GM12878 (cell line): Measurements from ENCODE around the gene ASB3. TPM values are rescaled to one million over a fixed set of nuclear protein-coding genes. Genes with fewer than 3 reads are reported as not detected.

Experiments used
- ATAC-seq: fragments of 200-7000 bp; cut with Tn5 transposase; 3 replicates; pipeline ENCODE4 v1.9.1; 2020; ENCODE audit warnings: mild to moderate bottlenecking, moderate library complexity
- BruUV-seq: library from RNA; stranded (reverse); fragments of 400-500 nt; replicated peaks from 2 replicates; lab custom pipeline; 2021; lab: Mats Ljungman, UMichigan
- CTCF ChIA-PET: fragments of 300-600 bp; sonication (Branson Sonifier 250); formaldehyde crosslinking; extraction: SDS; loops from one replicate; lab custom pipeline; 2021; ENCODE audit warnings: inconsistent platforms; lab: Yijun Ruan, JAX
- POLR2A ChIA-PET: fragments of 350-600 bp; formaldehyde crosslinking; extraction: SDS; loops from one replicate; lab custom pipeline; 2021; ENCODE audit warnings: inconsistent platforms; lab: Charles Lee
- RAD21 ChIA-PET: fragments of 300-600 bp; sonication (Branson Sonifier 250); formaldehyde crosslinking; loops from one replicate; lab custom pipeline; 2023; ENCODE audit warnings: antibody characterized with exemption; ENCODE audit not compliant: unreplicated experiment; lab: Charles Lee
- SMC1A ChIA-PET: fragments of 300-600 bp; sonication (Branson Sonifier 250); formaldehyde crosslinking; loops from one replicate; lab custom pipeline; 2023; ENCODE audit not compliant: unreplicated experiment, uncharacterized antibody; lab: Charles Lee
- DNase-seq: peaks from one replicate; pipeline ENCODE4 v3.0.0-alpha.2; 2011; ENCODE audit warnings: low read depth, low spot score
- FAIRE-seq: peaks from 3 replicates; lab custom pipeline; 2011; peaks lifted over from hg19 to GRCh38; lab: Jason Lieb, UNC
- H2AFZ ChIP-seq: 2 replicates; pipeline ENCODE4 v1.6.0; 2011; ENCODE audit warnings: low read depth, low read length, control low read depth; ENCODE audit not compliant: control insufficient read depth
- H3K27ac ChIP-seq: 2 replicates; pipeline ENCODE4 v1.5.1; 2011; ENCODE audit warnings: control low read depth; ENCODE audit not compliant: control insufficient read depth, insufficient read depth
- H3K27me3 ChIP-seq, 2 experiments: replicated peaks in 1 of 2; 2 replicates each; pipeline versions ENCODE4 v1.6.0 to v1.6.1; 2011; ENCODE audit warnings: low read length in 1 of 2; ENCODE audit not compliant: control insufficient read depth in 2 of 2, insufficient read depth in 2 of 2
- H3K36me3 ChIP-seq, 2 experiments: 2 replicates each; pipeline ENCODE4 v1.5.1; 2011; ENCODE audit warnings: low read length in 1 of 2; ENCODE audit not compliant: control insufficient read depth in 2 of 2, insufficient read depth in 2 of 2
- H3K4me1 ChIP-seq: 2 replicates; pipeline ENCODE4 v1.6.1; 2011; ENCODE audit warnings: mild to moderate bottlenecking, low read length, moderate library complexity, mixed read lengths; ENCODE audit not compliant: control insufficient read depth, insufficient read depth
- H3K4me2 ChIP-seq: 2 replicates; pipeline ENCODE4 v1.6.0; 2011; ENCODE audit warnings: control low read depth; ENCODE audit not compliant: control insufficient read depth, insufficient read depth
- H3K4me3 ChIP-seq: fragments of 200-600 bp; sonication (generic); 2 replicates; pipeline ENCODE4 v1.5.1; 2016
- H3K79me2 ChIP-seq: 2 replicates; pipeline ENCODE4 v1.6.0; 2011; ENCODE audit warnings: low read length; ENCODE audit not compliant: control insufficient read depth, insufficient read depth
- H3K9ac ChIP-seq: 2 replicates; pipeline ENCODE4 v1.8.0; 2011; ENCODE audit warnings: low read length, control low read depth, mixed read lengths; ENCODE audit not compliant: control insufficient read depth, insufficient read depth
- H3K9me3 ChIP-seq: replicated peaks from 3 replicates; pipeline ENCODE4 v1.5.1; 2011; ENCODE audit warnings: mild to moderate bottlenecking, low read length; ENCODE audit not compliant: control insufficient read depth, insufficient read depth
- H4K20me1 ChIP-seq: 2 replicates; pipeline ENCODE4 v1.6.0; 2011; ENCODE audit not compliant: control insufficient read depth, insufficient read depth
- BCL11A ChIP-seq: IDR thresholded peaks from 2 replicates; pipeline ENCODE4 v1.6.1; 2011; ENCODE audit warnings: low read depth, low read length
- CEBPB ChIP-seq, 2 experiments: fragments of 150-350 bp in 1 of 2; IDR thresholded peaks; 2 replicates each; pipeline ENCODE4 v1.6.1; 2012 to 2014; ENCODE audit warnings: low read depth in 2 of 2, low read length in 2 of 2, borderline replicate concordance in 1 of 2, inconsistent platforms in 1 of 2
- CHD2 ChIP-seq: IDR thresholded peaks from 2 replicates; pipeline ENCODE4 v1.6.1; 2011; ENCODE audit warnings: low read depth, low read length, improper control_type of control experiment, borderline replicate concordance
- CREM ChIP-seq: IDR thresholded peaks from 2 replicates; pipeline ENCODE4 v1.6.1; 2014; ENCODE audit warnings: antibody characterized with exemption, low read depth
- FOS ChIP-seq: IDR thresholded peaks from 3 replicates; pipeline ENCODE4 v1.6.1; 2011; ENCODE audit warnings: borderline replicate concordance; ENCODE audit not compliant: insufficient read length; ENCODE audit errors: extremely low read depth
- HDAC2 ChIP-seq: fragments of 200-600 bp; sonication (generic); IDR thresholded peaks from 2 replicates; pipeline ENCODE4 v1.6.1; 2017
- POU2F2 ChIP-seq: IDR thresholded peaks from 3 replicates; pipeline ENCODE4 v1.6.1; 2011; ENCODE audit warnings: low read depth, mild to moderate bottlenecking, low read length, borderline replicate concordance
- SP1 ChIP-seq: IDR thresholded peaks from one replicate; pipeline ENCODE4 v1.6.1; 2011; ENCODE audit warnings: low read depth, low read length
- ZNF622 ChIP-seq: fragments of 450-650 bp; IDR thresholded peaks from 2 replicates; pipeline ENCODE4 v1.6.1; 2017; ENCODE audit warnings: mild to moderate bottlenecking, inconsistent platforms
- WGBS: methylation state at CpG from one replicate; pipeline ENCODE4 v1.1.6; 2016; ENCODE audit warnings: low lambda C conversion rate; ENCODE audit not compliant: insufficient replicate concordance, insufficient coverage; ENCODE audit errors: missing lambda C conversion rate; 5-methylcytosine and 5-hydroxymethylcytosine counted together
- in situ Hi-C: fragments of 300-500 bp; cut with MboI; formaldehyde crosslinking; loops from 9 replicates; pipeline ENCODE4 v1.14.3; 2018; ENCODE audit warnings: mixed read lengths
- intact Hi-C: fragments of 100-400 bp; cut with micrococcal nuclease; formaldehyde crosslinking; loops from one replicate; pipeline ENCODE4 v1.14.2; 2022; ENCODE audit not compliant: unreplicated experiment
- polyA plus RNA-seq, 11 experiments: library from polyadenylated mRNA; depleted of rRNA in 4 of 11; unstranded in 6 of 11; stranded (reverse) in 5 of 11; fragments of >200 nt; fragmentation: Nextera tagmentation in 4 of 11; fragmentation: Illumina TruSeq in 1 of 11; extraction: Ambion mirVana in 4 of 11; extraction: Trizol in 1 of 11; gene quantifications; 1 replicate in 1 of 11; 2 replicates in 10 of 11; pipeline versions ENCODE4 v1.2.1 to v1.2.3, GENCODE V29; 2011 to 2016; ENCODE audit warnings: inconsistent platforms in 2 of 11, missing spikeins in 2 of 11, low read depth in 1 of 11
- total RNA-seq, 4 experiments: library from RNA; depleted of rRNA in 3 of 4; stranded (reverse); fragments of >200 nt in 3 of 4; fragmentation: Illumina TruSeq in 1 of 4; extraction: Trizol in 1 of 4; gene quantifications; 2 replicates each; pipeline versions ENCODE4 v1.2.1 to v1.2.3, GENCODE V29; 2013 to 2021
- TF ChIP-seq, protein P1 (sequence below): IDR thresholded peaks from 2 replicates; pipeline ENCODE4 v1.6.1; 2012; ENCODE audit warnings: mild to moderate bottlenecking, low read depth, low read length
- TF ChIP-seq, protein P2 (sequence below): IDR thresholded peaks from 2 replicates; pipeline ENCODE4 v1.6.1; 2012; ENCODE audit warnings: improper control_type of control experiment, low read depth, low read length; ENCODE audit not compliant: insufficient replicate concordance

The ASB3 gene
- total and polyA plus RNA-seq, 10 of the 15 experiments (the other 5 are each of a cell fraction or from before 2014, with no cell fraction given): 16.4 to 30.9 (median 22.6) TPM

DNA sequence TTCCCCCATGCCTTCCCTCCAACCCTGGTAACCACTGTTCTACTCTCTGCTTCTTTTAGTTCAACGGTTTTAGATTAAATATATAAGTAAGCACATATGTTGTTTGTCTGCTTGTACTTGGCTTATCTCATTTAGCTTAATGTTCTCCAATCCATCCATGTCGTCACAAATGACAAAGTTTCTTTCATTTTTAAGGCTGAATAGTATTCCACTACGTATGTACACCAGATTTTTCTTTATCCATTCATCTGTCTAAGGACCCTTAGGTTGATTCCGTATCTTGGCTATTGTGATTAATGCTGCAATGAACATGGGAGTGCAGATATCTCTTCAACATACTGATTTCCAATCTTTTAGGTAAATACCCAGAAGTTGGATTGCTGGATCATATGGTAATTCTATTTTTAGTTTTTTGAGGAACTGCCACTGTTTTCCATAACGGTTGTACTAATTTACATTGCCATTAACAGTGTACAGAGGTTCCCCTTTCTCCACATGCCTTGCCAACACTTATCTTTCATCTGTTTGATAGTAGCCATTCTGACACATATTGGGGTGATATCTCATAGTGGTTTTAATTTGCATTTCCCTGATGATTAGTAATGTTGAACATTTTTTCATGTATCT lies 8.1 kb downstream of the ASB3 start:
- RAD21 ChIA-PET: no interaction called here
- H3K4me1 ChIP-seq: no peaks in the 10 kb centered on the region
- ATAC-seq: no peak
- intact Hi-C loops: no loop called here
- no peak for FAIRE-seq
- peaks cover 40% of the 10 kb centered on the region for H3K79me2 ChIP-seq
- no TSS peak for BruUV-seq
- H3K4me3 ChIP-seq: no peak overlapping the region
- H2AFZ ChIP-seq: no peak overlapping the region
- TF ChIP-seq CEBPB (IDR thresholded peaks at IDR 0.05; ENCODE audit: borderline replicate concordance in 1 of 2, low read depth in 2 of 2, low read length in 2 of 2) (no peak), HDAC2 (no peak), CREM (no peak), CHD2 (no peak), ZNF622 (no peak), POU2F2 (no peak), SP1 (no peak), BCL11A (no peak), FOS (no peak)
- TF ChIP-seq, protein P1, sequence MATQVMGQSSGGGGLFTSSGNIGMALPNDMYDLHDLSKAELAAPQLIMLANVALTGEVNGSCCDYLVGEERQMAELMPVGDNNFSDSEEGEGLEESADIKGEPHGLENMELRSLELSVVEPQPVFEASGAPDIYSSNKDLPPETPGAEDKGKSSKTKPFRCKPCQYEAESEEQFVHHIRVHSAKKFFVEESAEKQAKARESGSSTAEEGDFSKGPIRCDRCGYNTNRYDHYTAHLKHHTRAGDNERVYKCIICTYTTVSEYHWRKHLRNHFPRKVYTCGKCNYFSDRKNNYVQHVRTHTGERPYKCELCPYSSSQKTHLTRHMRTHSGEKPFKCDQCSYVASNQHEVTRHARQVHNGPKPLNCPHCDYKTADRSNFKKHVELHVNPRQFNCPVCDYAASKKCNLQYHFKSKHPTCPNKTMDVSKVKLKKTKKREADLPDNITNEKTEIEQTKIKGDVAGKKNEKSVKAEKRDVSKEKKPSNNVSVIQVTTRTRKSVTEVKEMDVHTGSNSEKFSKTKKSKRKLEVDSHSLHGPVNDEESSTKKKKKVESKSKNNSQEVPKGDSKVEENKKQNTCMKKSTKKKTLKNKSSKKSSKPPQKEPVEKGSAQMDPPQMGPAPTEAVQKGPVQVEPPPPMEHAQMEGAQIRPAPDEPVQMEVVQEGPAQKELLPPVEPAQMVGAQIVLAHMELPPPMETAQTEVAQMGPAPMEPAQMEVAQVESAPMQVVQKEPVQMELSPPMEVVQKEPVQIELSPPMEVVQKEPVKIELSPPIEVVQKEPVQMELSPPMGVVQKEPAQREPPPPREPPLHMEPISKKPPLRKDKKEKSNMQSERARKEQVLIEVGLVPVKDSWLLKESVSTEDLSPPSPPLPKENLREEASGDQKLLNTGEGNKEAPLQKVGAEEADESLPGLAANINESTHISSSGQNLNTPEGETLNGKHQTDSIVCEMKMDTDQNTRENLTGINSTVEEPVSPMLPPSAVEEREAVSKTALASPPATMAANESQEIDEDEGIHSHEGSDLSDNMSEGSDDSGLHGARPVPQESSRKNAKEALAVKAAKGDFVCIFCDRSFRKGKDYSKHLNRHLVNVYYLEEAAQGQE: no peak
- TF ChIP-seq, protein P2, sequence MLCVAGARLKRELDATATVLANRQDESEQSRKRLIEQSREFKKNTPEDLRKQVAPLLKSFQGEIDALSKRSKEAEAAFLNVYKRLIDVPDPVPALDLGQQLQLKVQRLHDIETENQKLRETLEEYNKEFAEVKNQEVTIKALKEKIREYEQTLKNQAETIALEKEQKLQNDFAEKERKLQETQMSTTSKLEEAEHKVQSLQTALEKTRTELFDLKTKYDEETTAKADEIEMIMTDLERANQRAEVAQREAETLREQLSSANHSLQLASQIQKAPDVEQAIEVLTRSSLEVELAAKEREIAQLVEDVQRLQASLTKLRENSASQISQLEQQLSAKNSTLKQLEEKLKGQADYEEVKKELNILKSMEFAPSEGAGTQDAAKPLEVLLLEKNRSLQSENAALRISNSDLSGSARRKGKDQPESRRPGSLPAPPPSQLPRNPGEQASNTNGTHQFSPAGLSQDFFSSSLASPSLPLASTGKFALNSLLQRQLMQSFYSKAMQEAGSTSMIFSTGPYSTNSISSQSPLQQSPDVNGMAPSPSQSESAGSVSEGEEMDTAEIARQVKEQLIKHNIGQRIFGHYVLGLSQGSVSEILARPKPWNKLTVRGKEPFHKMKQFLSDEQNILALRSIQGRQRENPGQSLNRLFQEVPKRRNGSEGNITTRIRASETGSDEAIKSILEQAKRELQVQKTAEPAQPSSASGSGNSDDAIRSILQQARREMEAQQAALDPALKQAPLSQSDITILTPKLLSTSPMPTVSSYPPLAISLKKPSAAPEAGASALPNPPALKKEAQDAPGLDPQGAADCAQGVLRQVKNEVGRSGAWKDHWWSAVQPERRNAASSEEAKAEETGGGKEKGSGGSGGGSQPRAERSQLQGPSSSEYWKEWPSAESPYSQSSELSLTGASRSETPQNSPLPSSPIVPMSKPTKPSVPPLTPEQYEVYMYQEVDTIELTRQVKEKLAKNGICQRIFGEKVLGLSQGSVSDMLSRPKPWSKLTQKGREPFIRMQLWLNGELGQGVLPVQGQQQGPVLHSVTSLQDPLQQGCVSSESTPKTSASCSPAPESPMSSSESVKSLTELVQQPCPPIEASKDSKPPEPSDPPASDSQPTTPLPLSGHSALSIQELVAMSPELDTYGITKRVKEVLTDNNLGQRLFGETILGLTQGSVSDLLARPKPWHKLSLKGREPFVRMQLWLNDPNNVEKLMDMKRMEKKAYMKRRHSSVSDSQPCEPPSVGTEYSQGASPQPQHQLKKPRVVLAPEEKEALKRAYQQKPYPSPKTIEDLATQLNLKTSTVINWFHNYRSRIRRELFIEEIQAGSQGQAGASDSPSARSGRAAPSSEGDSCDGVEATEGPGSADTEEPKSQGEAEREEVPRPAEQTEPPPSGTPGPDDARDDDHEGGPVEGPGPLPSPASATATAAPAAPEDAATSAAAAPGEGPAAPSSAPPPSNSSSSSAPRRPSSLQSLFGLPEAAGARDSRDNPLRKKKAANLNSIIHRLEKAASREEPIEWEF: no peak
- TF ChIP-seq, all 136 proteins: peak for 0
- ChIA-PET SMC1A (interaction anchor here (6.5 kb wide), 1 partner anchor 9 kb away, joined by 44 read pairs; the partner anchor contains the start of gene CHAC2), POLR2A (no interaction called here), CTCF (no interaction called here)
- Histone ChIP-seq H3K9ac (no peak overlapping the region), H3K4me2 (no peak overlapping the region), H3K27me3 (no peaks in the 10 kb centered on the region), H3K36me3 (peaks cover 0 to 9% of the 10 kb centered on the region in 2 experiments; a peak in 3 of 4 replicates), H3K27ac (no peak overlapping the region), H3K9me3 (no peaks in the 10 kb centered on the region; the same call in 2 of the 3 replicates), H4K20me1 (no peaks in the 10 kb centered on the region)
- WGBS: 78% methylated on average over 5 of the region's 5 CpGs
- in situ Hi-C loops: no loop called here
- DNase-seq: no peak
